Measurements from ENCODE around the gene KLHL29.

DNA sequence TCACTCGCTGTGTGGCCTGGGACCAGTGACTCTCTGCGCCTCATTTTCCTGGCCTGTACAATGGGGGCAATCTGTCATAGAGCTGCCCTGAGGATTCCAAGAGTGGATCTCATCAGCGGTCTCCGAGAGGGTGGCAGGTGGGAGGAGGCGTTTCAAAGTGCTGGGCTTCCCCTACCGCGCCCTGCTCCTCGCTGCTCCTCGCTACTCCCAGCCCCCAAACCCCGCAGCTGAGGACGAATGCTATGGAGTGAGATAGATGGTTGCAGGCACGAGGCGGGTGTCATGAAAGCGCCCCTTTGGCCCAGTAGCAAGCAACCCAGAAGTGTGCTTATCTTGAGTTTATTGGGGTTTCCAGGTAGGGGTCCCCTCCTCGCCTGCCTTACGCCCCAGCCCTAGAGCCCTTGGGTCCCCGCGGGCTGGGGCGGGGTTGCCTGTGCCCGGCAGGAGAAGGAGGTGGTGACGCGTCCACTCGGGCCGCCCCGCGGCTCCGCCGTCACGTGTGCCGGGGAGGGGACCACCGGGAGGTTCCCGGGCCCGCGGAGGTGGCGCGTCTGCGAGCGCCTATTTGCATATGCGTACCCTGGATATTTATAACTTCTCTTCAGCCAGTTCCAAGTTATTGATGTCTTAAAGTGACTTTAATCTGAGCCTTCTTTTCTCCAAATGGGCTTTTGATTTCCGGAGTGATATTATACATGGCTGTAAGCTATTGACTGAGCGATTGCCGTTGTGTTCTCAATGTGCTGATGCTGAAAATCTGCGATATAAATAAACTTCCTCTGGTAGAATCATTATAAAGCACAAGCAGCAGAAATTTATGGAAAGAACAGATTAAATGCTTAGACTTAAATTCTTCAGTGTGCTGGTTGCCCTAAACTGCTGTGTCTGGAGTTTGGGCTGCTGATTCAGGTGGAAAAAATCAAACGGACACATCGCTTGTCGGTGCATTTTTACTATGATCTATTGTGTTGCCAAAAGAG, 278.3 kb downstream of the KLHL29 start:
- no peak for TF ChIP-seq CEBPB (IDR thresholded peaks at IDR 0.05)
- no peak for TF ChIP-seq TAF1 (IDR thresholded peaks at IDR 0.05; ENCODE audit: low read depth)
- no peak for TF ChIP-seq EGR1 (IDR thresholded peaks at IDR 0.05)
- TF ChIP-seq, protein P1, sequence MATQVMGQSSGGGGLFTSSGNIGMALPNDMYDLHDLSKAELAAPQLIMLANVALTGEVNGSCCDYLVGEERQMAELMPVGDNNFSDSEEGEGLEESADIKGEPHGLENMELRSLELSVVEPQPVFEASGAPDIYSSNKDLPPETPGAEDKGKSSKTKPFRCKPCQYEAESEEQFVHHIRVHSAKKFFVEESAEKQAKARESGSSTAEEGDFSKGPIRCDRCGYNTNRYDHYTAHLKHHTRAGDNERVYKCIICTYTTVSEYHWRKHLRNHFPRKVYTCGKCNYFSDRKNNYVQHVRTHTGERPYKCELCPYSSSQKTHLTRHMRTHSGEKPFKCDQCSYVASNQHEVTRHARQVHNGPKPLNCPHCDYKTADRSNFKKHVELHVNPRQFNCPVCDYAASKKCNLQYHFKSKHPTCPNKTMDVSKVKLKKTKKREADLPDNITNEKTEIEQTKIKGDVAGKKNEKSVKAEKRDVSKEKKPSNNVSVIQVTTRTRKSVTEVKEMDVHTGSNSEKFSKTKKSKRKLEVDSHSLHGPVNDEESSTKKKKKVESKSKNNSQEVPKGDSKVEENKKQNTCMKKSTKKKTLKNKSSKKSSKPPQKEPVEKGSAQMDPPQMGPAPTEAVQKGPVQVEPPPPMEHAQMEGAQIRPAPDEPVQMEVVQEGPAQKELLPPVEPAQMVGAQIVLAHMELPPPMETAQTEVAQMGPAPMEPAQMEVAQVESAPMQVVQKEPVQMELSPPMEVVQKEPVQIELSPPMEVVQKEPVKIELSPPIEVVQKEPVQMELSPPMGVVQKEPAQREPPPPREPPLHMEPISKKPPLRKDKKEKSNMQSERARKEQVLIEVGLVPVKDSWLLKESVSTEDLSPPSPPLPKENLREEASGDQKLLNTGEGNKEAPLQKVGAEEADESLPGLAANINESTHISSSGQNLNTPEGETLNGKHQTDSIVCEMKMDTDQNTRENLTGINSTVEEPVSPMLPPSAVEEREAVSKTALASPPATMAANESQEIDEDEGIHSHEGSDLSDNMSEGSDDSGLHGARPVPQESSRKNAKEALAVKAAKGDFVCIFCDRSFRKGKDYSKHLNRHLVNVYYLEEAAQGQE (IDR thresholded peaks at IDR 0.05; ENCODE audit: low read depth): no peak
- no peak for TF ChIP-seq NFIC (IDR thresholded peaks at IDR 0.05)
- TF ChIP-seq, protein P2, sequence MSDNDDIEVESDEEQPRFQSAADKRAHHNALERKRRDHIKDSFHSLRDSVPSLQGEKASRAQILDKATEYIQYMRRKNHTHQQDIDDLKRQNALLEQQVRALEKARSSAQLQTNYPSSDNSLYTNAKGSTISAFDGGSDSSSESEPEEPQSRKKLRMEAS (IDR thresholded peaks at IDR 0.05): no peak
- TF ChIP-seq EP300 (IDR thresholded peaks at IDR 0.05; ENCODE audit: borderline replicate concordance): no peak
- TF ChIP-seq TCF12 (IDR thresholded peaks at IDR 0.05; ENCODE audit: low read depth): no peak
- TF ChIP-seq, protein P3, sequence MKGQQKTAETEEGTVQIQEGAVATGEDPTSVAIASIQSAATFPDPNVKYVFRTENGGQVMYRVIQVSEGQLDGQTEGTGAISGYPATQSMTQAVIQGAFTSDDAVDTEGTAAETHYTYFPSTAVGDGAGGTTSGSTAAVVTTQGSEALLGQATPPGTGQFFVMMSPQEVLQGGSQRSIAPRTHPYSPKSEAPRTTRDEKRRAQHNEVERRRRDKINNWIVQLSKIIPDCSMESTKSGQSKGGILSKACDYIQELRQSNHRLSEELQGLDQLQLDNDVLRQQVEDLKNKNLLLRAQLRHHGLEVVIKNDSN (IDR thresholded peaks at IDR 0.05): no peak

Measured in Ishikawa (cell line).